Kidney (tissue), 14 donors: ENCODE measurements around the gene FREM1. TPM values are rescaled to one million over a fixed set of nuclear protein-coding genes. Genes with fewer than 3 reads are reported as not detected.

Source experiments
- DNase-seq, 5 donors: peaks; one replicate each; pipeline ENCODE4 v3.0.0-alpha.2; 2013 to 2020
- FAIRE-seq: peaks from 2 replicates; lab custom pipeline; 2012; peaks lifted over from hg19 to GRCh38; lab: Jason Lieb, UNC
- H3K27ac ChIP-seq, 2 donors: one replicate each; pipeline ENCODE4 v1.7.0; 2013; ENCODE audit warnings: low read depth in 2 of 2, low read length in 2 of 2, inconsistent platforms in 1 of 2
- H3K27me3 ChIP-seq: one replicate; pipeline ENCODE4 v1.7.1; 2013; ENCODE audit warnings: low read length, inconsistent platforms; ENCODE audit not compliant: control insufficient read depth, insufficient read depth
- H3K36me3 ChIP-seq, 3 donors: one replicate each; pipeline versions ENCODE4 v1.7.0 to v1.7.1; 2013; ENCODE audit warnings: low read length in 3 of 3, control low read depth in 1 of 3, inconsistent platforms in 1 of 3; ENCODE audit not compliant: insufficient read depth in 3 of 3, control insufficient read depth in 2 of 3
- H3K4me1 ChIP-seq, 3 donors: one replicate each; pipeline versions ENCODE4 v1.7.0 to v1.7.1; 2013; ENCODE audit warnings: low read length in 3 of 3, inconsistent platforms in 1 of 3, low read depth in 1 of 3; ENCODE audit not compliant: control insufficient read depth in 2 of 3, insufficient read depth in 2 of 3
- H3K4me3 ChIP-seq, 3 donors: one replicate each; pipeline versions ENCODE4 v1.7.0 to v1.8.1; 2013; ENCODE audit warnings: low read length in 3 of 3, control low read depth in 1 of 3, inconsistent platforms in 1 of 3
- H3K9ac ChIP-seq, 3 donors: one replicate each; pipeline versions ENCODE4 v1.7.0 to v1.7.1; 2013; ENCODE audit warnings: low read length in 3 of 3, control low read depth in 1 of 3, inconsistent platforms in 1 of 3
- H3K9me3 ChIP-seq, 3 donors: one replicate each; pipeline versions ENCODE4 v1.7.0 to v1.7.1; 2013; ENCODE audit warnings: low read length in 3 of 3, control low read depth in 1 of 3, inconsistent platforms in 1 of 3; ENCODE audit not compliant: control insufficient read depth in 2 of 3, insufficient read depth in 1 of 3
- CTCF ChIP-seq: IDR thresholded peaks from 3 replicates; pipeline ENCODE4 v1.5.1; 2012; ENCODE audit warnings: mild to moderate bottlenecking, moderate library complexity, borderline replicate concordance; ENCODE audit not compliant: insufficient read depth; ENCODE audit errors: extremely low read depth
- intact Hi-C: fragments of 100-400 bp; cut with DNase I; formaldehyde crosslinking; loops from one replicate; pipeline ENCODE4 v1.11.1; 2022
- polyA plus RNA-seq: library from polyadenylated mRNA; stranded (reverse); fragments of 350-450 nt; fragmentation: Illumina TruSeq; extraction: RNeasy Lipid Tissue Mini Kit (QIAGEN cat#74804); gene quantifications from one replicate; pipeline ENCODE4 v1.2.3, GENCODE V29; 2014; ENCODE audit warnings: low read depth, low replicate concordance; ENCODE audit not compliant: insufficient read depth
- total RNA-seq: library from RNA; stranded (reverse); fragmentation: NEBNext Ultra II Directional; extraction: Animal tissue kit (Norgen Biotek cat#: 25700); gene quantifications from one replicate; pipeline ENCODE4 v1.2.1, GENCODE V29; 2021
- donor health status: control.
- donor health status: control.
- donor health status: control.
- donor health status: control.
- donor health status: control.
- donor health status: DM: yes; HTN: yes; CAD: no.
- donor health status: Normal renal cell carcinoma (clear cell type).

Gene FREM1
- total and polyA plus RNA-seq, 2 donors from 2014 or later: 8.3 to 17.0 TPM

- Histone ChIP-seq H3K9ac (no peak overlapping the region), H3K27me3 (no peaks in the 10 kb centered on the region), H3K9me3 (no peaks in the 10 kb centered on the region), H3K4me3 (no peak overlapping the region), H3K36me3 (no peaks in the 10 kb centered on the region), H3K4me1 (peaks cover 5 to 8% (median 6%) of the 10 kb centered on the region in 3 donors), H3K27ac (no peak overlapping the region)
- TF ChIP-seq CTCF: no peak
- FAIRE-seq (no peak), DNase-seq (peak in 2 of 5 donors; percentile 65 to 67)
- intact Hi-C loops: no loop called here
Observed at GRCh38 chr9:14870090-14870489, 40.1 kb downstream of the FREM1 start.

- no peaks in the 10 kb centered on the region for H3K36me3 ChIP-seq
- H3K9me3 ChIP-seq: no peaks in the 10 kb centered on the region
- H3K4me1 ChIP-seq: peaks cover 5 to 8% (median 7%) of the 10 kb centered on the region in 3 donors
- FAIRE-seq: no peak
- no peak overlapping the region for H3K4me3 ChIP-seq
- H3K9ac ChIP-seq: no peak overlapping the region
- intact Hi-C loops: no loop called here
- no peaks in the 10 kb centered on the region for H3K27me3 ChIP-seq
- no peak for TF ChIP-seq CTCF
- DNase-seq: peak in 1 of 5 donors; percentile 44
- H3K27ac ChIP-seq: no peak overlapping the region
Observed at GRCh38 chr9:14869671-14870070, 40.6 kb downstream of the FREM1 start.

- no peak for FAIRE-seq
- DNase-seq: peak in 4 of 5 donors; percentile 68 to 92 (median 80)
- Histone ChIP-seq H3K27me3 (no peaks in the 10 kb centered on the region), H3K4me1 (peaks cover 5 to 8% (median 7%) of the 10 kb centered on the region in 3 donors), H3K9ac (no peak overlapping the region), H3K36me3 (no peaks in the 10 kb centered on the region), H3K4me3 (peak overlapping the region in 1 of 3 donors; percentile 30), H3K9me3 (no peaks in the 10 kb centered on the region), H3K27ac (no peak overlapping the region)
- intact Hi-C loops: no loop called here
- no peak for TF ChIP-seq CTCF
Observed at GRCh38 chr9:14868772-14869583, 41.2 kb downstream of the FREM1 start.
